Measurements from ENCODE around the gene IYD.
A peak's percentile ranks its signal among the peaks of the same experiment; 100 is the strongest.

Gene IYD

DNA sequence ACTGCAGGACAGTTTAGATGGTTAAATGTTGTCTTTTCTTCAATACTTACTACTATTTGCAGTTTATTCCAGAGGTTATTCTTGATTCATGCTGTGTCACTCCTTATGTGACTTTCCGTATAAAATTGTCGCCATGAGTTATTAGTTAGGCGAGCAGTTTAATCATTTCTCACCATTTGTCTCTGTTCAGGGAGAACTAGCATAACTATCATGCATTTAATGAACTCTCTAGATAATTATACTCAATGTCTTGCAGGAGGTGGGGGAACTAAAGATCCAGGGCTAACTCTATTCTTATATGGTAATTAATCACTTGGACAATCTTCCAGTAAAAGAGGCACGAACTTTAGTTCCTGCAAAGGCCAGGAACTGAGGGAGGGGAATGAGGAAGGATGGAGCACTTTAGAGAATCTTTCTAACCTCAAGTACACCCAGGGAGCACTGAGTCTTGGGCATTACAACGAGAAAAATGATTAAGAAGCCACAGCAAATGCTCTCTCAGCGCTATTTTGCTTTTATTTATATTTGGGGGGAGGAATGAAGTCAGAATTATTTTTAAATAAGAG is 58.3 kb downstream of the IYD start:
- H3K9me3 ChIP-seq (ENCODE audit: control insufficient read depth, insufficient read depth, low read depth, low read length), result no peaks in the 10 kb centered on the region
- TF ChIP-seq RBAK (tag by site-specific recombination; IDR thresholded peaks at IDR 0.05), result no peak
- TF ChIP-seq ZNF341 (tag by site-specific recombination; IDR thresholded peaks at IDR 0.05; ENCODE audit: low read depth), result no peak
- TF ChIP-seq, protein P1, sequence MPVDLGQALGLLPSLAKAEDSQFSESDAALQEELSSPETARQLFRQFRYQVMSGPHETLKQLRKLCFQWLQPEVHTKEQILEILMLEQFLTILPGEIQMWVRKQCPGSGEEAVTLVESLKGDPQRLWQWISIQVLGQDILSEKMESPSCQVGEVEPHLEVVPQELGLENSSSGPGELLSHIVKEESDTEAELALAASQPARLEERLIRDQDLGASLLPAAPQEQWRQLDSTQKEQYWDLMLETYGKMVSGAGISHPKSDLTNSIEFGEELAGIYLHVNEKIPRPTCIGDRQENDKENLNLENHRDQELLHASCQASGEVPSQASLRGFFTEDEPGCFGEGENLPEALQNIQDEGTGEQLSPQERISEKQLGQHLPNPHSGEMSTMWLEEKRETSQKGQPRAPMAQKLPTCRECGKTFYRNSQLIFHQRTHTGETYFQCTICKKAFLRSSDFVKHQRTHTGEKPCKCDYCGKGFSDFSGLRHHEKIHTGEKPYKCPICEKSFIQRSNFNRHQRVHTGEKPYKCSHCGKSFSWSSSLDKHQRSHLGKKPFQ (tag by site-specific recombination; IDR thresholded peaks at IDR 0.05), result no peak
- TF ChIP-seq, protein P2, sequence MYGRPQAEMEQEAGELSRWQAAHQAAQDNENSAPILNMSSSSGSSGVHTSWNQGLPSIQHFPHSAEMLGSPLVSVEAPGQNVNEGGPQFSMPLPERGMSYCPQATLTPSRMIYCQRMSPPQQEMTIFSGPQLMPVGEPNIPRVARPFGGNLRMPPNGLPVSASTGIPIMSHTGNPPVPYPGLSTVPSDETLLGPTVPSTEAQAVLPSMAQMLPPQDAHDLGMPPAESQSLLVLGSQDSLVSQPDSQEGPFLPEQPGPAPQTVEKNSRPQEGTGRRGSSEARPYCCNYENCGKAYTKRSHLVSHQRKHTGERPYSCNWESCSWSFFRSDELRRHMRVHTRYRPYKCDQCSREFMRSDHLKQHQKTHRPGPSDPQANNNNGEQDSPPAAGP (tag by site-specific recombination; IDR thresholded peaks at IDR 0.05), result no peak
- TF ChIP-seq HOXD13 (CRISPR knock-in tag; IDR thresholded peaks at IDR 0.05; ENCODE audit: borderline replicate concordance), result no peak
- TF ChIP-seq, protein P3, sequence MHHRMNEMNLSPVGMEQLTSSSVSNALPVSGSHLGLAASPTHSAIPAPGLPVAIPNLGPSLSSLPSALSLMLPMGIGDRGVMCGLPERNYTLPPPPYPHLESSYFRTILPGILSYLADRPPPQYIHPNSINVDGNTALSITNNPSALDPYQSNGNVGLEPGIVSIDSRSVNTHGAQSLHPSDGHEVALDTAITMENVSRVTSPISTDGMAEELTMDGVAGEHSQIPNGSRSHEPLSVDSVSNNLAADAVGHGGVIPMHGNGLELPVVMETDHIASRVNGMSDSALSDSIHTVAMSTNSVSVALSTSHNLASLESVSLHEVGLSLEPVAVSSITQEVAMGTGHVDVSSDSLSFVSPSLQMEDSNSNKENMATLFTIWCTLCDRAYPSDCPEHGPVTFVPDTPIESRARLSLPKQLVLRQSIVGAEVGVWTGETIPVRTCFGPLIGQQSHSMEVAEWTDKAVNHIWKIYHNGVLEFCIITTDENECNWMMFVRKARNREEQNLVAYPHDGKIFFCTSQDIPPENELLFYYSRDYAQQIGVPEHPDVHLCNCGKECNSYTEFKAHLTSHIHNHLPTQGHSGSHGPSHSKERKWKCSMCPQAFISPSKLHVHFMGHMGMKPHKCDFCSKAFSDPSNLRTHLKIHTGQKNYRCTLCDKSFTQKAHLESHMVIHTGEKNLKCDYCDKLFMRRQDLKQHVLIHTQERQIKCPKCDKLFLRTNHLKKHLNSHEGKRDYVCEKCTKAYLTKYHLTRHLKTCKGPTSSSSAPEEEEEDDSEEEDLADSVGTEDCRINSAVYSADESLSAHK (tag by site-specific recombination; IDR thresholded peaks at IDR 0.05), result no peak
- TF ChIP-seq ZNF600 (tag by site-specific recombination; IDR thresholded peaks at IDR 0.05), result no peak
- TF ChIP-seq ZNF843 (tag by site-specific recombination; IDR thresholded peaks at IDR 0.05), result no peak
- TF ChIP-seq ZNF433 (tag by site-specific recombination; IDR thresholded peaks at IDR 0.05; ENCODE audit: low read depth), result no peak
- no peak for TF ChIP-seq ZNF223 (tag by site-specific recombination; IDR thresholded peaks at IDR 0.05)
- TF ChIP-seq MYNN (tag by site-specific recombination; IDR thresholded peaks at IDR 0.05; ENCODE audit: borderline replicate concordance), result no peak
- TF ChIP-seq ZNF514 (tag by site-specific recombination; IDR thresholded peaks at IDR 0.05), result no peak
- TF ChIP-seq HOXC10 (CRISPR knock-in tag; IDR thresholded peaks at IDR 0.05), result no peak
- no peak overlapping the region for H3K27ac ChIP-seq (ENCODE audit: extremely low read depth, low read depth, low read length)
- H3K4me1 ChIP-seq (ENCODE audit: control insufficient read depth, insufficient read depth, low read length), result no peaks in the 10 kb centered on the region; the same call in 1 of the 2 replicates
- ChIA-PET POLR2A (no interaction called here), CTCF (no interaction called here)
- H3K36me3 ChIP-seq (ENCODE audit: control insufficient read depth in 2 of 2, insufficient read depth in 1 of 2, low read length in 2 of 2), result no peaks in the 10 kb centered on the region
- no peak overlapping the region for H3K4me3 ChIP-seq (ENCODE audit: low read depth, low read length)

DNA sequence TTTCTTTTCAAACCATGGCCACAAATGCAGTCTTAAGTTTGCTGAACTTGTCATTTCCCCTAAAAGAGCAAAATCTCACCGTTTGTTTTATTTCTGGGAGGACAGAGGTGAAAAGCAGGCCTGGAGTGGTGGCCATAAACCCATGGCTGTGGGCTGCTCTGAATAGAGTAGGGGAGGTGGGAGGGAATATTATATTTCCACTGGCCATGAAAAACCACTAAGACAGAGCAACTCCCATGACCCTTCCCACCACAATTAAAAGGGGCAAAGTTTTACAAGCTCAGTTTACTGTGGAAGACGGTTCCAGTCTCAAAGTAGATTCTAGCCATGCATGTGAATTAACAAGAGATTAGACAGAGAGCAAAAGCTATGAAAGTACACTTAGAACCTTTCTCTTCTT is 59.0 kb downstream of the IYD start:
- ChIA-PET POLR2A (no interaction called here), CTCF (interaction anchor here (6.6 kb wide), 1 partner anchor 9 kb away, joined by 41 read pairs; no protein-coding TSS in a partner anchor)
- Histone ChIP-seq H3K4me3 (ENCODE audit: low read depth, low read length) (no peak overlapping the region), H3K36me3 (ENCODE audit: control insufficient read depth in 2 of 2, insufficient read depth in 1 of 2, low read length in 2 of 2) (no peaks in the 10 kb centered on the region), H3K9me3 (ENCODE audit: control insufficient read depth, insufficient read depth, low read depth, low read length) (no peaks in the 10 kb centered on the region), H3K27ac (ENCODE audit: extremely low read depth, low read depth, low read length) (no peak overlapping the region), H3K4me1 (ENCODE audit: control insufficient read depth, insufficient read depth, low read length) (no peaks in the 10 kb centered on the region; the same call in 1 of the 2 replicates)
- TF ChIP-seq EGR2 (tag by site-specific recombination; IDR thresholded peaks at IDR 0.05; ENCODE audit: low read depth), result peak; percentile 23; the same call in 1 of the 2 replicates
- no peak for TF ChIP-seq ZNF501 (tag by site-specific recombination; IDR thresholded peaks at IDR 0.05)
- TF ChIP-seq ZFHX2 (tag by site-specific recombination; conservative IDR thresholded peaks at IDR 0.05), result peak; percentile 53; the same call in 1 of the 2 replicates

DNA sequence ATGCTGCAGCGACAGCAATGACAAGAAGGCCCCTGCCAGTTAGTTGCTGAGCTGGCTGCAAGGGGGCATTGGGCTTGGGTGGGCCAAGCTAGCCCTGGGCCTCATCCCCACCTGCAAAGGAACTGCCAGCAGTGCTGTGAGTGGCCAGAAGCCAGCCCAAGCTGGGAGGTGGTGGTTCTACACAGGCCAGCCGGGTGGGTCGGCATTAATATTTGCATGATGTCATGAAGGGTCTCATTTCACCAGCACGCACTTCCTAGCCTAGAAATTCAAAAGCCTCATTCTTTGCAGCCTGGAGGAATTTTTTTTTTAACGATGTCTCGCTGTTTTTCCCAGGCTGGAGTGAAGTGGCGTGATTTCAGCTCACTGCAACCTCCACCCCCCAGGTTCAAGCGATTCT is 62.0 kb downstream of the IYD start:
- ChIA-PET CTCF (interaction anchor here (0.7 to 6.6 kb wide), 5 partner anchors 12 to 1050 kb away, joined by 3 to 41 read pairs (median 3); no protein-coding TSS in a partner anchor), POLR2A (no interaction called here)
- no peaks in the 10 kb centered on the region; the same call in 1 of the 2 replicates for H3K4me1 ChIP-seq (ENCODE audit: control insufficient read depth, insufficient read depth, low read length)
- TF ChIP-seq, protein P4, sequence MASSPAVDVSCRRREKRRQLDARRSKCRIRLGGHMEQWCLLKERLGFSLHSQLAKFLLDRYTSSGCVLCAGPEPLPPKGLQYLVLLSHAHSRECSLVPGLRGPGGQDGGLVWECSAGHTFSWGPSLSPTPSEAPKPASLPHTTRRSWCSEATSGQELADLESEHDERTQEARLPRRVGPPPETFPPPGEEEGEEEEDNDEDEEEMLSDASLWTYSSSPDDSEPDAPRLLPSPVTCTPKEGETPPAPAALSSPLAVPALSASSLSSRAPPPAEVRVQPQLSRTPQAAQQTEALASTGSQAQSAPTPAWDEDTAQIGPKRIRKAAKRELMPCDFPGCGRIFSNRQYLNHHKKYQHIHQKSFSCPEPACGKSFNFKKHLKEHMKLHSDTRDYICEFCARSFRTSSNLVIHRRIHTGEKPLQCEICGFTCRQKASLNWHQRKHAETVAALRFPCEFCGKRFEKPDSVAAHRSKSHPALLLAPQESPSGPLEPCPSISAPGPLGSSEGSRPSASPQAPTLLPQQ (tag by site-specific recombination; IDR thresholded peaks at IDR 0.05), result no peak
- TF ChIP-seq, protein P5, sequence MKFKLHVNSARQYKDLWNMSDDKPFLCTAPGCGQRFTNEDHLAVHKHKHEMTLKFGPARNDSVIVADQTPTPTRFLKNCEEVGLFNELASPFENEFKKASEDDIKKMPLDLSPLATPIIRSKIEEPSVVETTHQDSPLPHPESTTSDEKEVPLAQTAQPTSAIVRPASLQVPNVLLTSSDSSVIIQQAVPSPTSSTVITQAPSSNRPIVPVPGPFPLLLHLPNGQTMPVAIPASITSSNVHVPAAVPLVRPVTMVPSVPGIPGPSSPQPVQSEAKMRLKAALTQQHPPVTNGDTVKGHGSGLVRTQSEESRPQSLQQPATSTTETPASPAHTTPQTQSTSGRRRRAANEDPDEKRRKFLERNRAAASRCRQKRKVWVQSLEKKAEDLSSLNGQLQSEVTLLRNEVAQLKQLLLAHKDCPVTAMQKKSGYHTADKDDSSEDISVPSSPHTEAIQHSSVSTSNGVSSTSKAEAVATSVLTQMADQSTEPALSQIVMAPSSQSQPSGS (tag by site-specific recombination; IDR thresholded peaks at IDR 0.05; ENCODE audit: low read depth), result 0 out of 2 replicates have a peak, but pooled peaks have one; percentile 10
- H3K27ac ChIP-seq (ENCODE audit: extremely low read depth, low read depth, low read length), result no peak overlapping the region
- no peaks in the 10 kb centered on the region for H3K36me3 ChIP-seq (ENCODE audit: control insufficient read depth in 2 of 2, insufficient read depth in 1 of 2, low read length in 2 of 2)
- H3K4me3 ChIP-seq (ENCODE audit: low read depth, low read length), result no peak overlapping the region
- H3K9me3 ChIP-seq (ENCODE audit: control insufficient read depth, insufficient read depth, low read depth, low read length), result no peaks in the 10 kb centered on the region

Data from HEK293 (cell line).